HCT116 (cell line): Measurements from ENCODE around the gene SOWAHC. TPM values are rescaled to one million over a fixed set of nuclear protein-coding genes. Genes with fewer than 3 reads are reported as not detected.

Experiments
- ATAC-seq: fragments of 200-7000 bp; cut with Tn5 transposase; 2 replicates; pipeline ENCODE4 v1.9.1; 2020; ENCODE audit warnings: mild to moderate bottlenecking, moderate library complexity
- BruUV-seq: library from RNA; stranded (reverse); fragments of 400-500 nt; replicated peaks from 2 replicates; lab custom pipeline; 2021; lab: Mats Ljungman, UMichigan
- CTCF ChIA-PET: fragments of 300-600 bp; sonication (Branson Sonifier 250); formaldehyde crosslinking; loops from one replicate; lab custom pipeline; 2021; ENCODE audit warnings: antibody characterized with exemption; lab: Charles Lee
- POLR2A ChIA-PET: fragments of 300-600, 350-600 bp; sonication (Branson Sonifier 250); formaldehyde crosslinking; loops from one replicate; lab custom pipeline; 2021; ENCODE audit warnings: antibody characterized with exemption; lab: Charles Lee
- RAD21 ChIA-PET, 2 experiments: fragments of 300-600 bp; sonication (Branson Sonifier 250); formaldehyde crosslinking; loops; one replicate each; lab custom pipeline; 2023; ENCODE audit warnings: low total read pairs in 2 of 2; ENCODE audit not compliant: uncharacterized antibody in 2 of 2, unreplicated experiment in 2 of 2, low non-redundant PET in 1 of 2; lab: Charles Lee
- DNase-seq: peaks from one replicate; pipeline ENCODE4 v3.0.0-alpha.2; 2010; ENCODE audit warnings: low read depth, low spot score
- H2AFZ ChIP-seq: fragments of 200-600 bp; shearing (Covaris generic), sonication (generic); 2 replicates; pipeline ENCODE4 v1.6.1; 2017; ENCODE audit warnings: low read depth, mixed run types, mixed read lengths, antibody characterized with exemption, low read length; ENCODE audit not compliant: poor library complexity, severe bottlenecking
- H3K27ac ChIP-seq: 2 replicates; pipeline ENCODE4 v1.5.1; 2012; ENCODE audit warnings: low read depth, low read length
- H3K27me3 ChIP-seq: fragments of 200-600 bp; sonication (generic); 2 replicates; pipeline ENCODE4 v1.6.1; 2016; ENCODE audit warnings: mixed run types, low read length, mixed read lengths; ENCODE audit not compliant: insufficient read depth
- H3K36me3 ChIP-seq, 2 experiments: fragments of 200-500 bp in 1 of 2; fragments of 200-600 bp in 1 of 2; sonication (Bioruptor generic) in 1 of 2; sonication (generic) in 1 of 2; 2 replicates each; pipeline versions ENCODE4 v1.5.1 to v1.6.1; 2014 to 2016; ENCODE audit warnings: low read length in 2 of 2, inconsistent platforms in 1 of 2, mixed read lengths in 1 of 2, mixed run types in 1 of 2; ENCODE audit not compliant: insufficient read depth in 2 of 2, control insufficient read depth in 1 of 2
- H3K4me1 ChIP-seq, 2 experiments: fragments of 200-600 bp in 1 of 2; sonication (generic) in 1 of 2; 2 replicates each; pipeline versions ENCODE4 v1.5.1 to v1.6.1; 2012 to 2017; ENCODE audit warnings: low read length in 2 of 2, inconsistent platforms in 1 of 2, mild to moderate bottlenecking in 1 of 2, mixed read lengths in 1 of 2, mixed run types in 1 of 2, moderate library complexity in 1 of 2; ENCODE audit not compliant: insufficient read depth in 2 of 2, control insufficient read depth in 1 of 2
- H3K4me2 ChIP-seq: fragments of 200-600 bp; sonication (generic); 2 replicates; pipeline ENCODE4 v1.6.1; 2017; ENCODE audit warnings: mixed run types, low read length, mixed read lengths
- H3K4me3 ChIP-seq, 2 experiments: fragments of 200-600 bp in 1 of 2; sonication (generic) in 1 of 2; replicated peaks in 1 of 2; 2 replicates each; pipeline ENCODE4 v1.5.1; 2011 to 2016; ENCODE audit warnings: low read length in 2 of 2, control low read depth in 1 of 2, low read depth in 1 of 2, mild to moderate bottlenecking in 1 of 2, mixed read lengths in 1 of 2, mixed run types in 1 of 2
- H3K79me2 ChIP-seq: fragments of 200-600 bp; sonication (generic); 2 replicates; pipeline ENCODE4 v1.6.1; 2017; ENCODE audit warnings: mild to moderate bottlenecking, mixed run types, low read length, moderate library complexity, mixed read lengths; ENCODE audit not compliant: insufficient read depth
- H3K9ac ChIP-seq: fragments of 200-600 bp; sonication (generic); 2 replicates; pipeline ENCODE4 v1.6.1; 2016; ENCODE audit warnings: low read length, mixed read lengths
- H3K9me2 ChIP-seq: fragments of 200-600 bp; sonication (generic), shearing (Covaris generic); 2 replicates; pipeline ENCODE4 v1.6.1; 2017; ENCODE audit warnings: mixed run types, mild to moderate bottlenecking, moderate library complexity; ENCODE audit not compliant: insufficient read depth
- H3K9me3 ChIP-seq, 2 experiments: fragments of 200-500 bp in 1 of 2; fragments of 200-600 bp in 1 of 2; sonication (Bioruptor generic) in 1 of 2; sonication (generic) in 1 of 2; 2 replicates each; pipeline ENCODE4 v1.6.1; 2014 to 2017; ENCODE audit warnings: low read length in 2 of 2, mixed read lengths in 2 of 2, inconsistent platforms in 1 of 2, low read depth in 1 of 2, mild to moderate bottlenecking in 1 of 2, mixed run types in 1 of 2, moderate library complexity in 1 of 2; ENCODE audit not compliant: control insufficient read depth in 1 of 2, insufficient read depth in 1 of 2
- H4K20me1 ChIP-seq: fragments of 200-600 bp; sonication (generic), shearing (Covaris generic); 2 replicates; pipeline ENCODE4 v1.6.1; 2017; ENCODE audit warnings: mixed run types, mild to moderate bottlenecking, moderate library complexity; ENCODE audit not compliant: insufficient read depth
- ATF3 ChIP-seq: IDR thresholded peaks from 2 replicates; pipeline ENCODE4 v1.6.1; 2012
- CBX3 ChIP-seq: IDR thresholded peaks from 2 replicates; pipeline ENCODE4 v1.6.1; 2012; ENCODE audit warnings: low read depth
- CEBPB ChIP-seq: IDR thresholded peaks from 2 replicates; pipeline ENCODE4 v1.6.1; 2012; ENCODE audit warnings: low read depth
- CTCF ChIP-seq, 3 experiments: fragments of 200-600 bp in 1 of 3; sonication (generic) in 1 of 3; IDR thresholded peaks in 2 of 3; conservative IDR thresholded peaks in 1 of 3; 2 replicates each; pipeline ENCODE4 v1.5.1; 2012 to 2017; ENCODE audit warnings: low read depth in 2 of 3, low read length in 2 of 3, antibody characterized with exemption in 1 of 3, borderline replicate concordance in 1 of 3, control low read depth in 1 of 3, mild to moderate bottlenecking in 1 of 3, mixed read lengths in 1 of 3, mixed run types in 1 of 3, moderate library complexity in 1 of 3; ENCODE audit not compliant: insufficient read depth in 1 of 3
- EGR1 ChIP-seq: IDR thresholded peaks from 2 replicates; pipeline ENCODE4 v1.6.1; 2012; ENCODE audit warnings: low read depth
- ELF1 ChIP-seq: IDR thresholded peaks from 2 replicates; pipeline ENCODE4 v1.6.1; 2012; ENCODE audit warnings: low read depth, borderline replicate concordance
- EZH2phosphoT487 ChIP-seq: fragments of 200-600 bp; IDR thresholded peaks from 2 replicates; pipeline ENCODE4 v1.6.1; 2018; ENCODE audit warnings: antibody characterized with exemption, borderline replicate concordance
- FOSL1 ChIP-seq: IDR thresholded peaks from 2 replicates; pipeline ENCODE4 v1.6.1; 2012; ENCODE audit warnings: low read depth
- JUND ChIP-seq: IDR thresholded peaks from 2 replicates; pipeline ENCODE4 v1.6.1; 2012
- MAX ChIP-seq: IDR thresholded peaks from 2 replicates; pipeline ENCODE4 v1.6.1; 2012
- POLR2A ChIP-seq: IDR thresholded peaks from 2 replicates; pipeline ENCODE4 v1.7.0; 2011; ENCODE audit warnings: borderline replicate concordance; ENCODE audit not compliant: insufficient read depth, insufficient read length; ENCODE audit errors: extremely low read depth
- POLR2AphosphoS5 ChIP-seq: IDR thresholded peaks from 2 replicates; pipeline ENCODE4 v1.6.1; 2011; ENCODE audit warnings: mild to moderate bottlenecking, low read depth, low read length, moderate library complexity
- RAD21 ChIP-seq: IDR thresholded peaks from 2 replicates; pipeline ENCODE4 v1.6.1; 2012; ENCODE audit warnings: low read depth, mild to moderate bottlenecking
- REST ChIP-seq: IDR thresholded peaks from 2 replicates; pipeline ENCODE4 v1.6.1; 2012; ENCODE audit warnings: low read depth
- SIN3A ChIP-seq: IDR thresholded peaks from 2 replicates; pipeline ENCODE4 v1.6.1; 2012; ENCODE audit warnings: low read depth
- YY1 ChIP-seq: IDR thresholded peaks from 2 replicates; pipeline ENCODE4 v1.6.1; 2011; ENCODE audit warnings: low read length, low read depth, moderate library complexity, mild to moderate bottlenecking; ENCODE audit not compliant: insufficient replicate concordance; ENCODE audit errors: extremely low read depth
- ZBTB33 ChIP-seq: IDR thresholded peaks from 2 replicates; pipeline ENCODE4 v1.6.1; 2011; ENCODE audit warnings: mild to moderate bottlenecking, low read length, moderate library complexity; ENCODE audit not compliant: insufficient replicate concordance; ENCODE audit errors: extremely low read depth
- ZNF274 ChIP-seq: fragments of 200-500 bp; sonication (Bioruptor generic); IDR thresholded peaks from 2 replicates; pipeline ENCODE4 v1.6.1; 2014; ENCODE audit warnings: mild to moderate bottlenecking, low read depth, low read length, inconsistent platforms
- intact Hi-C: fragments of 100-400 bp; cut with micrococcal nuclease; formaldehyde crosslinking; loops from 2 replicates; pipeline ENCODE4 v1.10.0; 2022
- total RNA-seq: library from RNA; stranded (reverse); gene quantifications from one replicate; pipeline ENCODE4 v1.2.1, GENCODE V29; 2021; ENCODE audit not compliant: unreplicated experiment

The SOWAHC gene
- total RNA-seq, 1 experiment from 2014 or later: 16.6 TPM

GRCh38 chr2:109663721-109664120 lies 49.6 kb downstream of the SOWAHC start:
- no peaks in the 10 kb centered on the region for H3K36me3 ChIP-seq
- H3K9ac ChIP-seq: no peak overlapping the region
- POLR2A ChIA-PET: no interaction called here
- intact Hi-C loops: loop anchor here (5.0 kb wide), 1 partner anchor 146 kb away; no protein-coding TSS in a partner anchor
- RAD21 ChIA-PET: interaction anchor here in 1 of 2 experiments (1.3 kb wide), 1 partner anchor 117 kb away, joined by 8 read pairs; no protein-coding TSS in a partner anchor
- no peaks in the 10 kb centered on the region for H3K9me3 ChIP-seq
- no TSS peak for BruUV-seq
- H3K27me3 ChIP-seq: peaks cover 5% of the 10 kb centered on the region; the same call in 1 of the 2 replicates
- no peaks in the 10 kb centered on the region for H4K20me1 ChIP-seq
- no peak for ATAC-seq
- H3K4me1 ChIP-seq: no peaks in the 10 kb centered on the region
- H3K79me2 ChIP-seq: no peaks in the 10 kb centered on the region
- no peak overlapping the region for H3K27ac ChIP-seq
- CTCF ChIA-PET: interaction anchor here (1.4 kb wide), 1 partner anchor 118 kb away, joined by 8 read pairs; no protein-coding TSS in a partner anchor
- TF ChIP-seq ELF1: no peak
- no peak for TF ChIP-seq CEBPB
- TF ChIP-seq CBX3: no peak
- TF ChIP-seq EGR1: no peak
- TF ChIP-seq MAX: no peak
- no peak for TF ChIP-seq REST
- TF ChIP-seq POLR2AphosphoS5: no peak
- TF ChIP-seq JUND: no peak
- TF ChIP-seq YY1: no peak
- no peak for TF ChIP-seq ATF3
- TF ChIP-seq EZH2phosphoT487: no peak
- TF ChIP-seq POLR2A: no peak
- no peak for TF ChIP-seq CTCF (IDR thresholded peaks at IDR 0.05 in 2 of 3, conservative IDR thresholded peaks at IDR 0.05 in 1 of 3; ENCODE audit: borderline replicate concordance in 1 of 3, insufficient read depth in 1 of 3, low read depth in 2 of 3, low read length in 2 of 3)
- no peak for TF ChIP-seq SIN3A
- TF ChIP-seq ZBTB33: no peak
- no peak for TF ChIP-seq FOSL1
- no peak for TF ChIP-seq RAD21
- no peak for TF ChIP-seq ZNF274
- H2AFZ ChIP-seq: no peak overlapping the region
- H3K4me2 ChIP-seq: no peak overlapping the region
- H3K4me3 ChIP-seq: no peak overlapping the region
- H3K9me2 ChIP-seq: no peaks in the 10 kb centered on the region
- DNase-seq: no peak
